Effector memory CD8-positive, alpha-beta T cell (primary cell): ENCODE data around the gene REG3A.

Experiments
- ATAC-seq: fragments of 150-1000 bp; cut with Tn5 transposase; replicated peaks from 2 replicates; pipeline ENCODE4 v1.10.0; 2021; ENCODE audit warnings: mild to moderate bottlenecking, moderate library complexity
- DNase-seq, 3 experiments: peaks; one replicate each; pipeline ENCODE4 v3.0.0; 2021
- H3K27ac Mint-ChIP-seq, 2 donors: one replicate each; pipeline ENCODE4 v1.8.0; 2022; ENCODE audit warnings: mild to moderate bottlenecking in 2 of 2, mixed read lengths in 2 of 2, moderate library complexity in 2 of 2
- H3K27me3 Mint-ChIP-seq, 2 donors: one replicate each; pipeline ENCODE4 v1.8.0; 2022; ENCODE audit warnings: mixed read lengths in 2 of 2
- H3K36me3 Mint-ChIP-seq: one replicate; pipeline ENCODE4 v1.8.0; 2022; ENCODE audit warnings: mild to moderate bottlenecking, moderate library complexity, mixed read lengths; ENCODE audit not compliant: insufficient read depth
- H3K4me1 Mint-ChIP-seq, 2 donors: one replicate each; pipeline ENCODE4 v1.8.0; 2022; ENCODE audit warnings: low read depth in 2 of 2, mixed read lengths in 2 of 2
- H3K4me3 Mint-ChIP-seq, 2 donors: one replicate each; pipeline ENCODE4 v1.8.0; 2022; ENCODE audit warnings: mild to moderate bottlenecking in 2 of 2, mixed read lengths in 2 of 2, moderate library complexity in 2 of 2
- H3K9me3 Mint-ChIP-seq, 2 donors: one replicate each; pipeline ENCODE4 v1.8.0; 2022; ENCODE audit warnings: mixed read lengths in 2 of 2
- total RNA-seq, 9 experiments: gene quantifications; one replicate each; lab custom pipeline; 2026; lab: John Stamatoyannopoulos, UW

The REG3A gene
- total RNA-seq, result 0 to 0.06 (median 0) reads per million in 9 experiments

DNA sequence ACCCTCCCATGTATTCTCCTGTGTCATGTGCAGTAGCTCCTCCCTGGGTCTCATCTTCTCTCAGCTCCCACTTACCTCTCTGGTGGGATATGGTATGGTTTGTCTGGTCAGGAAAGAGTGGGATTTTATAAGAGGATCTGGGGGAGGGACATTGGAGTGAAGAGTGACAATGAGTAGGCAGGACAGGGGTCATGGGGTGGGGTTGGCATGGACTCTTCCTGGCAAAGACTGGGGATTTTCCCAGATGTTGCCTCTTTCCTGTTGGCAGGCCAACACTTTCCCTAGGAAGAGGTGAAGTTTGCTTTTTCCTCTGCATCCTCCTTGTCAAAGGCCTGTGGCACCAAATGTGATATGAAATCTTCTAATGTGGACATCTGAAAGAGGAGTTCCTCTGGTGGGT, at the start of gene REG3A:
Gene REG3A (minus strand): TSS at position 101 of the 400 bp plus-strand sequence. CDS start 348 bp downstream, outside the sequence.
- Mint-ChIP-seq H3K36me3 (no peaks in the 10 kb centered on the region), H3K4me1 (no peaks in the 10 kb centered on the region), H3K9me3 (peaks cover 13 to 22% of the 10 kb centered on the region in 2 donors), H3K27me3 (no peaks in the 10 kb centered on the region), H3K27ac (no peak within 1 kb of the TSS), H3K4me3 (no peak within 1 kb of the TSS)
- DNase-seq (no peak), ATAC-seq (no peak)

DNA sequence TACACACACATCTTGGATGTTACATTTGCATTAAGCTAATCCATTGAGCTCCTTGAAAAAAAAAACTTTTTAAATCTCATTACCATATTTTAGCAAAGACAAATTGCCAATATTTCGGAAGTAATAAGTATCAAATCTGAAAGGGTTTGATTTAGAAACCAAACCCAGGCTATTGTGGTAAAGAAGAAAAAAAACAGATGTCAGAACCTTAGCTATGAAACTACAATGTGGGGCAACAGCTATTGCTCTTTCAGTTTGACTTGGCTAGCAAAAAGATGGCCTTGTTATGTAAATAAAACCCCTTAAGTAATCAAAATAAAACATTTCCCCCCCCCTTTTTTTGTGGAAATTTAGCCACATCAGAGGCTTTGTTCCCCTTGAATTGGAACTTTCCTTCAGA, 41.2 kb upstream of the REG3A start:
- peaks cover 12 to 13% of the 10 kb centered on the region in 2 donors for H3K9me3 Mint-ChIP-seq
- ATAC-seq, result no peak
- H3K27ac Mint-ChIP-seq, result no peak overlapping the region
- no peak for DNase-seq
- H3K4me1 Mint-ChIP-seq, result no peaks in the 10 kb centered on the region
- no peaks in the 10 kb centered on the region for H3K27me3 Mint-ChIP-seq
- no peaks in the 10 kb centered on the region for H3K36me3 Mint-ChIP-seq
- no peak overlapping the region for H3K4me3 Mint-ChIP-seq

DNA sequence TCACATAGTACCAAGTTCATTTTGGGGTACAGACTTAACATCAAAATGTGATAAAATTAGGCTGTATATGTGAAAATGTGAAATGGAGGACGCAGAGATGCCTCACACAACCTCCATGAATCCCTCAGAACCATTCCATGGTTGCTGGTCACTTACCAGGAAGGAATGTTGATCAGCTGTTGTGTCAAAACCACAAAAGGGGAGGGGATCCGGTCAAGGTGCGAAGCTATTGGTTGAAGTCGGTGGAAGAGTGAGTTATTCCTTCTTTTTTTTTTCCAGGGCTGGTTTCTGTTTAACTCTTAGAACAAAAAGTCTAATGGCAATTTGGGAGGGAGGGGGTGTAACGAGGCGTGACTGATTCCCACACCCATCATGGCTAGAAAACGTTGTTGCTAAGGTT, 32.3 kb upstream of the REG3A start:
- DNase-seq, result no peak
- Mint-ChIP-seq H3K36me3 (no peaks in the 10 kb centered on the region), H3K4me1 (no peaks in the 10 kb centered on the region), H3K9me3 (peaks cover 11 to 19% of the 10 kb centered on the region in 2 donors), H3K4me3 (no peak overlapping the region), H3K27me3 (no peaks in the 10 kb centered on the region), H3K27ac (no peak overlapping the region)
- no peak for ATAC-seq

- Mint-ChIP-seq H3K36me3 (no peaks in the 10 kb centered on the region), H3K4me1 (no peaks in the 10 kb centered on the region), H3K27me3 (no peaks in the 10 kb centered on the region), H3K9me3 (peaks cover 11 to 19% of the 10 kb centered on the region in 2 donors), H3K27ac (no peak overlapping the region), H3K4me3 (no peak overlapping the region)
- no peak for ATAC-seq
- no peak for DNase-seq
Observed at GRCh38 chr2:79191081-79191480, 31.5 kb upstream of the REG3A start.

- Mint-ChIP-seq H3K27me3 (no peaks in the 10 kb centered on the region), H3K4me1 (no peaks in the 10 kb centered on the region), H3K9me3 (peaks cover 16 to 21% of the 10 kb centered on the region in 2 donors), H3K4me3 (no peak overlapping the region), H3K36me3 (no peaks in the 10 kb centered on the region), H3K27ac (no peak overlapping the region)
- DNase-seq, result no peak
- ATAC-seq, result no peak
Observed at GRCh38 chr2:79189465-79189864, 29.9 kb upstream of the REG3A start.

DNA sequence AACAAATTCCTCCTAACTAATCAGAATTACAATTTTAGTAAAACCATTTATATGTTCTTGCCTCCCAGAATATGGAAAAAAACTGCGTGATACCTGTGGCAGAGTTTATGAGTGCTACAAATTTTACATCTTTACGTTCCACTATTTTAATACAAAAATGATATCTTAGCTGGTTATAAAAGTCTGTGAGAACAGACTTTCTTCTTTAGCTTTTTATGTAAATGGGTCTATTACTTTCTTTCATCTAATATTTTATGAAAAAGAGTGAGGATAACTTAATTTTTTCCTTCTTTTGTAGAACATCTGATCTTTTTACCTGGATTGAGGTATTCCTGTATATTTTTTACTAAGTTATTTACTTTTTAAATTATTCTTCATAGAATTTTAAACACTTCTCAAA, 22.1 kb upstream of the REG3A start:
- no peak for DNase-seq
- no peak for ATAC-seq
- Mint-ChIP-seq H3K9me3 (peaks cover 9 to 25% of the 10 kb centered on the region in 2 donors), H3K4me3 (no peak overlapping the region), H3K36me3 (no peaks in the 10 kb centered on the region), H3K27ac (no peak overlapping the region), H3K4me1 (no peaks in the 10 kb centered on the region), H3K27me3 (no peaks in the 10 kb centered on the region)

GRCh38 chr2:79180092-79180491, 20.5 kb upstream of the REG3A start:
- no peaks in the 10 kb centered on the region for H3K27me3 Mint-ChIP-seq
- ATAC-seq (no peak), DNase-seq (no peak)
- H3K4me1 Mint-ChIP-seq, result no peaks in the 10 kb centered on the region
- H3K4me3 Mint-ChIP-seq, result no peak overlapping the region
- no peaks in the 10 kb centered on the region for H3K36me3 Mint-ChIP-seq
- H3K9me3 Mint-ChIP-seq, result peaks cover 9 to 21% of the 10 kb centered on the region in 2 donors
- H3K27ac Mint-ChIP-seq, result no peak overlapping the region

GRCh38 chr2:79179036-79179435, 19.5 kb upstream of the REG3A start:
- no peak overlapping the region for H3K27ac Mint-ChIP-seq
- no peaks in the 10 kb centered on the region for H3K36me3 Mint-ChIP-seq
- ATAC-seq (no peak), DNase-seq (no peak)
- no peak overlapping the region for H3K4me3 Mint-ChIP-seq
- H3K9me3 Mint-ChIP-seq, result peaks cover 11 to 19% of the 10 kb centered on the region in 2 donors
- H3K4me1 Mint-ChIP-seq, result no peaks in the 10 kb centered on the region
- H3K27me3 Mint-ChIP-seq, result no peaks in the 10 kb centered on the region

- Mint-ChIP-seq H3K4me1 (no peaks in the 10 kb centered on the region), H3K4me3 (no peak overlapping the region), H3K9me3 (peaks cover 11 to 19% of the 10 kb centered on the region in 2 donors), H3K27me3 (no peaks in the 10 kb centered on the region), H3K36me3 (no peaks in the 10 kb centered on the region), H3K27ac (no peak overlapping the region)
- ATAC-seq, result no peak
- DNase-seq, result no peak
Observed at GRCh38 chr2:79178076-79178674, 18.6 kb upstream of the REG3A start.

GRCh38 chr2:79171348-79171958, 11.9 kb upstream of the REG3A start:
- DNase-seq (no peak), ATAC-seq (no peak)
- Mint-ChIP-seq H3K27me3 (no peaks in the 10 kb centered on the region), H3K4me1 (no peaks in the 10 kb centered on the region), H3K9me3 (peaks cover 8 to 19% of the 10 kb centered on the region in 2 donors), H3K4me3 (no peak overlapping the region), H3K27ac (no peak overlapping the region), H3K36me3 (no peaks in the 10 kb centered on the region)

- no peak overlapping the region for H3K4me3 Mint-ChIP-seq
- H3K9me3 Mint-ChIP-seq, result peaks cover 10 to 12% of the 10 kb centered on the region in 2 donors
- no peak for DNase-seq
- no peaks in the 10 kb centered on the region for H3K27me3 Mint-ChIP-seq
- H3K4me1 Mint-ChIP-seq, result no peaks in the 10 kb centered on the region
- ATAC-seq, result no peak
- H3K36me3 Mint-ChIP-seq, result no peaks in the 10 kb centered on the region
- H3K27ac Mint-ChIP-seq, result no peak overlapping the region
Observed at GRCh38 chr2:79162801-79163200, 3.2 kb upstream of the REG3A start.

DNA sequence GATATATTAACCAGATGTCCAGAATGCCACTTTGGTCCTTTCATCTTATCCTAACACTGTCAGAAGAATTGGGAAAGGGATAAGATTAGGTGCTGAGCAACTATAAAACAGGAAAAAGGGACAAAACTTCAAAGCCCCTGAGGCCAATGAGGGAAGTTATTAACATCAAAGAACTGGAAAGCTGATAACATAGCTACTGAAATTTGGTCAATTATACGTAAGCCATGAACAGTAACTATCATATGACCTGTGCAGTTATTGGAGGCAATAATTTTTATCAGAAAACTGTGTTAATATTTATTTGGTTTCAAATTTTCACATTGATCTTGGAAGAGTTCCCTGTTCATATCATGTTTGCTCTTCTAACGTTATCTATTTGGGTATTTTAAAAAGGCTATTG, 2.6 kb upstream of the REG3A start:
- ATAC-seq (no peak), DNase-seq (no peak)
- Mint-ChIP-seq H3K4me3 (no peak overlapping the region), H3K4me1 (no peaks in the 10 kb centered on the region), H3K27me3 (no peaks in the 10 kb centered on the region), H3K9me3 (peaks cover 11 to 14% of the 10 kb centered on the region in 2 donors), H3K36me3 (no peaks in the 10 kb centered on the region), H3K27ac (no peak overlapping the region)

GRCh38 chr2:79159030-79159429, 523 bp downstream of the REG3A start:
- Mint-ChIP-seq H3K36me3 (no peaks in the 10 kb centered on the region), H3K27me3 (no peaks in the 10 kb centered on the region), H3K4me1 (no peaks in the 10 kb centered on the region)

GRCh38 chr2:79155826-79156476, 3.6 kb downstream of the REG3A start:
- H3K27me3 Mint-ChIP-seq, result no peaks in the 10 kb centered on the region
- H3K4me3 Mint-ChIP-seq, result no peak overlapping the region
- no peaks in the 10 kb centered on the region for H3K36me3 Mint-ChIP-seq
- H3K9me3 Mint-ChIP-seq, result peaks cover 8 to 32% of the 10 kb centered on the region in 2 donors
- ATAC-seq (no peak), DNase-seq (no peak)
- H3K27ac Mint-ChIP-seq, result no peak overlapping the region
- H3K4me1 Mint-ChIP-seq, result no peaks in the 10 kb centered on the region

More at GRCh38 chr2:79159030-79159429, 523 bp downstream of the REG3A start:
- DNase-seq (no peak), ATAC-seq (no peak)
- no peak overlapping the region for H3K4me3 Mint-ChIP-seq
- H3K9me3 Mint-ChIP-seq, result peaks cover 9 to 29% of the 10 kb centered on the region in 2 donors
- no peak overlapping the region for H3K27ac Mint-ChIP-seq
